ENCODE data around the gene MFSD12.

MFSD12 gene

DNA sequence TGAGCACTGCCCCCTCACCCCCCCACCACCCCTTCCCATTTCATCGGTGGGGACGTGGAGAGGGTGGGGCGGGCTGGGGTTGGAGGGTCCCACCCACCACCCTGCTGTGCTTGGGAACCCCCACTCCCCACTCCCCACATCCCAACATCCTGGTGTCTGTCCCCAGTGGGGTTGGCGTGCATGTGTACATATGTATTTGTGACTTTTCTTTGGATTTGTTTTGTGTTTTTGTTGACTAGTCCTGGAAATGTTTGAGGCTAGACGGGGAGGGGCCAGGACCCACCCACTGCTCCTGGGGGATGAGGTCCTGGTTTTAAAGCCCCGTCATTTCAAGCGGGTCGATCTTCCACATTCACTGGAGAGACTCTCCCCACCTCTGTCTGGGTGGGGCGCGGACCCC is 21.4 kb downstream of the MFSD12 start:
- DNase-seq (ENCODE audit: low read depth), result no peak
- no peak overlapping the region for H3K4me3 ChIP-seq (ENCODE audit: low read length)
- TF ChIP-seq, protein P1, sequence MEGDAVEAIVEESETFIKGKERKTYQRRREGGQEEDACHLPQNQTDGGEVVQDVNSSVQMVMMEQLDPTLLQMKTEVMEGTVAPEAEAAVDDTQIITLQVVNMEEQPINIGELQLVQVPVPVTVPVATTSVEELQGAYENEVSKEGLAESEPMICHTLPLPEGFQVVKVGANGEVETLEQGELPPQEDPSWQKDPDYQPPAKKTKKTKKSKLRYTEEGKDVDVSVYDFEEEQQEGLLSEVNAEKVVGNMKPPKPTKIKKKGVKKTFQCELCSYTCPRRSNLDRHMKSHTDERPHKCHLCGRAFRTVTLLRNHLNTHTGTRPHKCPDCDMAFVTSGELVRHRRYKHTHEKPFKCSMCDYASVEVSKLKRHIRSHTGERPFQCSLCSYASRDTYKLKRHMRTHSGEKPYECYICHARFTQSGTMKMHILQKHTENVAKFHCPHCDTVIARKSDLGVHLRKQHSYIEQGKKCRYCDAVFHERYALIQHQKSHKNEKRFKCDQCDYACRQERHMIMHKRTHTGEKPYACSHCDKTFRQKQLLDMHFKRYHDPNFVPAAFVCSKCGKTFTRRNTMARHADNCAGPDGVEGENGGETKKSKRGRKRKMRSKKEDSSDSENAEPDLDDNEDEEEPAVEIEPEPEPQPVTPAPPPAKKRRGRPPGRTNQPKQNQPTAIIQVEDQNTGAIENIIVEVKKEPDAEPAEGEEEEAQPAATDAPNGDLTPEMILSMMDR (conservative IDR thresholded peaks at IDR 0.05; ENCODE audit: low read depth, low read length), result no peak

GRCh38 chr19:3535563-3535965 is 21.8 kb downstream of the MFSD12 start:
- H3K4me3 ChIP-seq (ENCODE audit: low read length), result no peak overlapping the region
- no peak for DNase-seq (ENCODE audit: low read depth)
- TF ChIP-seq, protein P1 (conservative IDR thresholded peaks at IDR 0.05; ENCODE audit: low read depth, low read length), result no peak

GRCh38 chr19:3535235-3535535 is 22.2 kb downstream of the MFSD12 start:
- H3K4me3 ChIP-seq (ENCODE audit: low read length), result no peak overlapping the region
- no peak for DNase-seq (ENCODE audit: low read depth)
- TF ChIP-seq, protein P1 (conservative IDR thresholded peaks at IDR 0.05; ENCODE audit: low read depth, low read length), result no peak

DNA sequence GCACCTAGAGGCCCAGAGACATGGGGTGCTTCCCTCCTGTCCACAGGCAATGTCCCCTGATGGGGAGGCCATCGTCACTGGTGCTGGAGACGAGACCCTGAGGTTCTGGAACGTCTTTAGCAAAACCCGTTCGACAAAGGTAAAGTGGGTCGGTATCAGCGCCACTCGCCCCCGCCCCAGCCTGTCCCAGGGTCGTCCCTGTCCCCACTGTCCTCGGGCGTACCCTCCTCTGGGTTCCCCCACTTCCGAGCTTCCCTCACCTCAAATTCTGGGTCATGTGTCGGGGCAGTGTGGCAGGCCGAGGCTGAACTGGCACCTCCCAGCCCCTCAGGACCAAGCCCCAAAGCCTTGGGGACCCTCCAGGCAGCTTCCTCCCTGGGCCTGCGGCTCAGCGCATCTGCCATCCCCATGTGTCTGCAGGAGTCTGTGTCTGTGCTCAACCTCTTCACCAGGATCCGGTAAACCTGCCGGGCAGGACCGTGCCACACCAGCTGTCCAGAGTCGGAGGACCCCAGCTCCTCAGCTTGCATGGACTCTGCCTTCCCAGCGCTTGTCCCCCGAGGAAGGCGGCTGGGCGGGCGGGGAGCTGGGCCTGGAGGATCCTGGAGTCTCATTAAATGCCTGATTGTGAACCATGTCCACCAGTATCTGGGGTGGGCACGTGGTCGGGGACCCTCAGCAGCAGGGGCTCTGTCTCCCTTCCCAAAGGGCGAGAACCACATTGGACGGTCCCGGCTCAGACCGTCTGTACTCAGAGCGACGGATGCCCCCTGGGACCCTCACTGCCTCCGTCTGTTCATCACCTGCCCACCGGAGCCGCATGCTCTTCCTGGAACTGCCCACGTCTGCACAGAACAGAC is 22.8 kb downstream of the MFSD12 start:
- DNase-seq (ENCODE audit: low read depth), result no peak
- no peak overlapping the region for H3K4me3 ChIP-seq (ENCODE audit: low read length)
- TF ChIP-seq, protein P1 (conservative IDR thresholded peaks at IDR 0.05; ENCODE audit: low read depth, low read length), result no peak

DNA sequence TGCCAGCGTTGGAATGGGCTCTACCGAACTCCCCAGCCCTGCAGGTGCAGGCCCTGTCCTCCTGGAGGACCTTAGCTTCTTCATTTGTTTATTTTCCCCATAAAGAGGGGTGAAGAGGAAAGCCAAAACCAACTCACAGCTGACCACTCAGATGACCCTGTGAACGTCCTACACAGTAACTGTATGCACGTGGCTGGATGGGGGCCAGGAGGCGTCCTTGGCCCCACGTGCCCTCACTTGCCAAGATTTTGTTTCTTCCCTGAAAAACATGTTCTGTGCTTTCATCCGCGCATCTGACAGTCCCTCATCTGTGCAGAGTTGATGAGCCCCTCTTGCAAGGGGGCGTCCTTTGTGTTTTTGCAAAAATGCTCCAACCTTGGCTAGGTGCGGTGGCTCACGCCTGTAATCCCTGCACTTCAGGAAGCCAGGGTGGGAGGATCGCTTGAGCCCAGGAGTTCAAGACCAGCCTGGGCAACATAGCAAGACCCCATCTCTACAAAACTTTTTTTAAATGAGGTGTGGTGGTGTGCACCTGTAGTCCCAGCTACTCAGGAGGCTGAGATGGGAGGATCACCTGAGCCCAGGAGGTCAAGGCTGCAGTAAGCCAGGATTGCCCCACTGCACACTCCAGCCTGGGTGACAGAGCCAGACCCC is 23.7 kb downstream of the MFSD12 start:
- H3K4me3 ChIP-seq (ENCODE audit: low read length), result no peak overlapping the region
- TF ChIP-seq, protein P1 (conservative IDR thresholded peaks at IDR 0.05; ENCODE audit: low read depth, low read length), result no peak
- DNase-seq (ENCODE audit: low read depth), result no peak

DNA sequence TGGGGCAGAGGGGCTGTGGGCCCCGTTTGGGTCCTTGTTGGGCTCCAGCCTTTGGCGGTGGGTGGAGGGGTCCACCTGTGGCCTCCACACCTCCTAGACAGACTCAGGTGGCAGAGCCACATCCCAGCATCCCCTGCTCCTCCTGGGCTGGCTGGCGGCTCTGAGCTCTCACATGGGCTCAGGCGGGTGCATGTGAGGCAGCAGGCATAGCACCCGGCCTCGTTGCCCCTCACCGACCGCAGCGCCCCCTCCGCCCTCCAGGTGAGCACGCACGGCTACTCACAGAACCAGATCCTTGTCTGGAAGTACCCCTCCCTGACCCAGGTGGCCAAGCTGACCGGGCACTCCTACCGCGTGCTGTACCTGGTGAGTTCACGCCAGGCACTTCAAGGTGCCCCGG is 24.4 kb downstream of the MFSD12 start:
- H3K4me3 ChIP-seq (ENCODE audit: low read length), result no peak overlapping the region
- TF ChIP-seq, protein P1 (conservative IDR thresholded peaks at IDR 0.05; ENCODE audit: low read depth, low read length), result no peak
- DNase-seq (ENCODE audit: low read depth), result no peak

All from retinal pigment epithelial cell (primary cell).